Measurements from ENCODE around the gene RENBP. TPM values are rescaled to one million over a fixed set of nuclear protein-coding genes. Genes with fewer than 3 reads are reported as not detected.

The RENBP gene
- total RNA-seq, 8 experiments from 2014 or later, result 5.3 to 46.7 (median 10.6) TPM

DNA sequence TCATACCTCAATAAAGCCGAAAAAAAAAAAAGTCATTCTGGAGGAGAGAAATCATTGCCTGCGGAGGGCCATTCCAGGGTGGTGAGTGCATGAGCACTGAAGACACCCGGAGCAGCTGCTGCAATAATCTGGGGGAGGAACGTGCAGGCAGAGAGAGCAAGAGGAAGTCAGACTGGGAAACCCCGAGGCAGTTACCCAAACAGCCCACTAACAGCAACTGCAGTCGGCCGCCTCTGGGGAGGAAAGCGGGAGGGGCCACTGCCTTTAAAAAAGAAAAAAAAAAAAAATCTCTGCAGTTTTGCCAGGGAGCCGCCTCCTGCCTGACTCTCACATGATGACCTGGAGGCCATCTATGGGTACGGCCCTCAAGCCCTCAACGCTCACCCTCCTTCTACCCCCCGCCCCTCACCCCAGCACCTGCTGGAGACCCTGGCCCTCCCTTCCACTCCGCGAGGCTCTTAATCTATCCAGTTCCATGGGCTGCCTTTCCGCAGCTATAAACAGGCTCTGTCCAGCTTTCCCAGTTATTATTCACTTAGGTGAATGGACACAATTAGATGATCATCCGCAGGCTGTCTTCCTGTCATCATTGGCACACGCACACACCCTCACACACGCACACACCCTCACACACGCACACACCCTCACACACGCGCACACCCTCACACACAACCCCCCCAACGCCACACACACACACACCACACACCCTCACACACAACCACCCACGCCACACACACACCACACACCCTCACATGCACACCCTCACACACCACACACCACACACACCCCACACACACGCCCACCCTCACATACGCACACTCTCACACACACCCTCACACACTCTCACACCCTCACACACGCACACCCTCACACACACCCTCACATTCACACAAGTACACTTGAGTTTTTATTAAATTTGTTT lies 43.4 kb downstream of the RENBP start:
- in situ Hi-C loops (cut with MboI; ENCODE audit: low pct_unique_long_range_greater_than_20kb in 2 of 9, low sequenced_read_pairs in 9 of 9, unreplicated experiment in 9 of 9), result no loop called here
- 0 to 40% (median 17%) methylated on average over 1 to 11 of the region's 26 CpGs; no CpG with 5 or more reads in 4 of the 10 experiments for WGBS, 10 experiments
- ATAC-seq (replicated peaks in 6 of 8), result peak; percentile 86 to 91 (median 88)
- Histone ChIP-seq H3K27ac (peak overlapping the region; percentile 39 to 63), H3K4me1 (replicated peaks in 1 of 2) (peaks cover 16 to 22% of the 10 kb centered on the region in 2 donors), H3K4me3 (no peak overlapping the region)

DNA sequence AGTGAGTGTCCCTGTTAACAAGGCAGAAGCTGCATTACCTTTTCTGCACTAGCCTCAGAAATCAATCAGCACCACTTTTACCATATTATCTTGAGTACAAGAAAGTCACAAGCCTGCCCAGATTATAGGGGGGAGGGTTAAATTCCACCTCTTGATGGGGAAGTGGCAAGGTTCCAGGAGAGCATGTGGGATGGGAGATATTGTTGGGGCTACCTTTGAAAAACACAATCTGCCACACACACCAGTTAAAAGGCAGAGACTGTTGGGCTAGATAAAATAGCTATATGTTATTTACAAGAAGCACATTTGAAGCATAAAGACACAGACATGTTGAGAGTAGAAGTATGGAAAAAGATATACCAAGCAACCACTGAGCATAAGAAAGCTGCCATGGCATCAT lies 46.5 kb downstream of the RENBP start:
- H3K27ac ChIP-seq, result no peak overlapping the region
- in situ Hi-C loops (cut with MboI; ENCODE audit: low pct_unique_long_range_greater_than_20kb in 2 of 9, low sequenced_read_pairs in 9 of 9, unreplicated experiment in 9 of 9), result no loop called here
- H3K4me3 ChIP-seq, result no peak overlapping the region
- peaks cover 16 to 22% of the 10 kb centered on the region in 2 donors for H3K4me1 ChIP-seq (replicated peaks in 1 of 2)
- ATAC-seq (replicated peaks in 6 of 8), result no peak

DNA sequence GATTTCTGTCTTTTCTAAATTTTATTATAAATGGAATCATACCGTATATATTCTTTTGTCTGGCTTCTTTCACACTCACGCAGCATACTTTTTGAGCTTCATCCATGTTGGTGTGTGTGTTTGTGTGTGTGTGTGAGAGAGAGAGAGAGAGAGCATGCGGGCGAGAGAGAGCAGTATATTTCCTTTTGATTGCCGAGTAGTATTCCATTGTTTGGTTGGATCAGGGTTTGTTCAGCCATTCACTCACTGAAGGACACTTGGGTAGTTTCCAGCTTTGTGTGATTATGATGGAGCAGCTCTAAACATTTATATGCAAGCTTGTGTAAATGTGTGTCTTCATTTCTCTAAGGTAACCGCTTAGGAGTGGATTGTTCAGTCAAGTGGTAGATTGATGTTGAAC lies 55.3 kb downstream of the RENBP start:
- 0 to 100% (median 84%) methylated on average over 1 to 4 of the region's 6 CpGs; no CpG with 5 or more reads in 4 of the 10 experiments for WGBS, 10 experiments
- peaks cover 9 to 12% of the 10 kb centered on the region in 2 donors for H3K4me1 ChIP-seq (replicated peaks in 1 of 2)
- H3K27ac ChIP-seq, result no peak overlapping the region
- no peak for ATAC-seq (replicated peaks in 6 of 8)
- in situ Hi-C loops (cut with MboI; ENCODE audit: low pct_unique_long_range_greater_than_20kb in 2 of 9, low sequenced_read_pairs in 9 of 9, unreplicated experiment in 9 of 9), result no loop called here
- no peak overlapping the region for H3K4me3 ChIP-seq

DNA sequence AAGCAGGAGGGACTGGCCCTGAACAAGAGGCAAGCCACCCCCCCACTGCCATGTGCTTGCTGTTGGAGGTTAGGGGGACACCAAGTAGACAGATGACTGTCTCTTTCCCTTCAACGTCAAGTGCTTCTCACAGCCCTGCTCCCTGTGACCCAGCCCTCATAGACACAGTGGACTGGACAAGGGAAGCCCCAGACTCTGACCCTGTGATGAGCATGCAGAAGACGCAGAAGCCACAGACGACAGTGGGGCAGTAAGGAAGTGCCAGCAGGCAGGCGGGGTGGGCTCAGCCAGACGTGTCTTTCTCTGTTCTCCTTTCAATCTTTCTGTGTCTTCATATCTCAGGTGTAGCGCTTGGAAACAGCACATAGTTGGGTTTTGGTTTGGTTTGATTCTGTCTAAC lies 56.1 kb downstream of the RENBP start:
- ATAC-seq (replicated peaks in 6 of 8), result no peak
- WGBS, 10 experiments, result 0 to 100% (median 26%) methylated on average over 1 to 5 of the region's 6 CpGs; no CpG with 5 or more reads in 7 of the 10 experiments

DNA sequence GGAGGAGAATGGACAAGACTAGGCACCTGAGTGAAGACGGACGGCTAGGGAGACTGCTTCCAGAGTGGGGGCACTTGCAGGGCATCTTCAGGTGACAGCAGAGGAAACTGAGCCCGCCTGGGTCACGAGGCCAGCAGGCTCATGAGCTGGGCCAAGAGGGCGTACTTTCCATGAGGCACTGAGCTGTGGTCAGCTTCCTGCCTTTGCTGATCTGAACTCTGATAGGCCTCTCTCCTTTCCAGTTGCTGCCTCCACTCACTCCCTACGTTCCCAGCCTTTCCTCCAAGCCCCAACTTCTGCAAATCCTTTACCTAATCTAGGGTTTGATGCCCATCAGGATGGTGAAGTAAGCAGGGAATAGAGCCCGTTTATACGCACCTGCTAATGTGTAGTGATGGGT lies 57.1 kb downstream of the RENBP start:
- 100% methylated on average over 2 of the region's 8 CpGs; no CpG with 5 or more reads in 9 of the 10 experiments for WGBS, 10 experiments
- ATAC-seq (replicated peaks in 6 of 8), result no peak
- Histone ChIP-seq H3K4me1 (replicated peaks in 1 of 2) (peaks cover 23 to 28% of the 10 kb centered on the region in 2 donors), H3K27ac (no peak overlapping the region), H3K4me3 (no peak overlapping the region)
- in situ Hi-C loops (cut with MboI; ENCODE audit: low pct_unique_long_range_greater_than_20kb in 2 of 9, low sequenced_read_pairs in 9 of 9, unreplicated experiment in 9 of 9), result no loop called here

More for the DNA sequence above, 56.1 kb downstream of the RENBP start:
- H3K4me3 ChIP-seq, result no peak overlapping the region
- H3K4me1 ChIP-seq (replicated peaks in 1 of 2), result peaks cover 14 to 20% of the 10 kb centered on the region in 2 donors
- in situ Hi-C loops (cut with MboI; ENCODE audit: low pct_unique_long_range_greater_than_20kb in 2 of 9, low sequenced_read_pairs in 9 of 9, unreplicated experiment in 9 of 9), result no loop called here
- H3K27ac ChIP-seq, result no peak overlapping the region

DNA sequence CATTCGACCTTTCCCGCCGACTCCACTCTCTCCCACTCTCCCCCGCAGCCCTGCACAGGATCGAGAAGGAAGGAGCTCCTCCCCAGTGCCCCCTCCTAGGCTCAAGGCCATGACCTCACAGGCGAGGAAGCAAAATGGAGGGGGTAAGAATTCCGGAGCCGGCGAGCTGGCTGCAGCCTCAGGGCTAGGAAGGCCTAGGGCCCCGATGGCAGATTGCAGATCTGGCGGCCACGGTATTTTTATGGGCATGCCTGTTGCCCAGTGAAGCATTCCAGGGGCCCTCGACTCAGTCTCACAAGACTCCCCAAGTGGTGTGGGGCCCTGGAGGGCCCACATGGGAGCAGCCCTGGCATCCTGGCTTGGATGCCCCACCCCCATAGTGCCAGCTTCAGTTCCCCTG lies 57.5 kb downstream of the RENBP start:
- in situ Hi-C loops (cut with MboI; ENCODE audit: low pct_unique_long_range_greater_than_20kb in 2 of 9, low sequenced_read_pairs in 9 of 9, unreplicated experiment in 9 of 9), result no loop called here
- H3K4me3 ChIP-seq, result no peak overlapping the region
- no peak for ATAC-seq (replicated peaks in 6 of 8)
- WGBS, 10 experiments, result no CpG with 5 or more reads among the region's 13 CpGs
- H3K27ac ChIP-seq, result peak overlapping the region in 1 of 2 donors; percentile 91
- peaks cover 28 to 33% of the 10 kb centered on the region in 2 donors for H3K4me1 ChIP-seq (replicated peaks in 1 of 2)

DNA sequence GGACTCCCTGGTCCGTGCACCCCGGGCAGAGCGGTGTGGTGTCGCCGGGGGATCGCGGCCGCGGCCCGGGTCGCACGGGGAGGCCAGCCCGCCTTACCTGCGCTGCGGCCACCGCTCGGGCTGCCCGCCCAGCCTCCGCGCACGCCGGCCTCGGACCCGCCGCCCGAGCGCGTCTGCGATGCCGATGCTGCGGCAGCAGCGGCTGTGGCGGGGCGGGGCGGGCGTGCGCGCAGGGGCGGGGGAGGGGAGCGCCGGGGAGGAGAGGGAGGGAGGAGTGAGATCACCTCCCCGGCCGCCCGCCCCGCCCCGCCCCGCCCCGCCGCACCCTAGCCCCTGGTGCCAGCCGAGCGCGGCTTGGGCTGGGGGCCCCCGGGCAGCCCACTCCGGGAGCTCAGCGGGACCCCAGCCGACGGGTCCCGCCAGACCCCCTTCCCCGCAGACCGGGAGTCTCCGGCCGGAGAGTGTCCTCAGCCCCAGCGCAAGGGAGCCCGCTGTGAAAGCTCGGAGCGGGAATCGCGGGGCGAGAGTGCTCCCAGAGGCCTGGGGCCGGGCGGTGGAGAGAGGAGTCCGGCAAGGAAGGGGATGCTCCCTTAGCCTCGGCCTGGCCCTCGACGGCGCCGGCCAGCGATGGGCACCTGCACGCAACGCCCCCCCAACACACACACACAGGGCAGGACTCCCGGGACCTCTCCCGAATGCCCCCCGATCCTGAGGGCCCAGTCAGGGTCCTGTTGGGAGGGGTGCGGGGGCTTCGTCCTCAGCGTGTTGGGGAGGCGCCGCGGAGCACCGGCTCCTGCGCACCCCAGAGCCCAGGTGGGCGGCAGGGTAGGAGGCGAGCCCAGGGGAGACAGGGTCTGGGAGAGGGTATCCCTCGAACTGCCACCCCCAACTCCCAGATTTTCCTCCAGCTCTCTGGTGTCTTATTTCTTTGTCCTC lies 58.2 kb downstream of the RENBP start, which contains the start of gene L1CAM:
TSS of gene L1CAM (minus strand) at position 206 of the 936 bp plus-strand sequence. CDS start 10,337 bp downstream, outside the sequence.
- ATAC-seq (replicated peaks in 6 of 8), result peak; percentile 28 to 69 (median 47)
- peaks cover 35 to 40% of the 10 kb centered on the region in 2 donors for H3K4me1 ChIP-seq (replicated peaks in 1 of 2)
- peak within 1 kb of the TSS; percentile 54 to 93 (median 66) for H3K4me3 ChIP-seq
- 0% methylated on average over 1 to 2 of the region's 94 CpGs; no CpG with 5 or more reads in 8 of the 10 experiments for whole genome bisulfite sequencing, 10 experiments
- in situ Hi-C loops (cut with MboI; ENCODE audit: low pct_unique_long_range_greater_than_20kb in 2 of 9, low sequenced_read_pairs in 9 of 9, unreplicated experiment in 9 of 9), result no loop called here
- H3K27ac ChIP-seq, result peak within 1 kb of the TSS; percentile 85 to 91

Other genes starting within 250 kb of the RENBP start
- gene BCAP31, start 220.3 kb downstream of the RENBP start, total RNA-seq, result 100 to 1,000 TPM in 3 of 8 experiments, 10 to 100 TPM in 5; 70.0 to 239 (median 86.4) TPM
- 1 to 10 TPM; 3.4 to 6.8 (median 3.6) TPM for gene ABCD1, start 219.8 kb downstream of the RENBP start, total RNA-seq
- gene PLXNB3, start 180.4 kb downstream of the RENBP start, total RNA-seq, result 1 to 10 TPM in 4 of 8 experiments, under 1 TPM in 4; 0.62 to 4.3 (median 1.2) TPM
- 1 to 10 TPM in 4 of 8 experiments, under 1 TPM in 4; 0.51 to 5.0 (median 0.93) TPM for gene SRPK3, start 163.6 kb downstream of the RENBP start, total RNA-seq
- 10 to 100 TPM; 32.2 to 69.3 (median 42.6) TPM for gene IDH3G, start 150.3 kb downstream of the RENBP start, total RNA-seq
- gene SSR4, start 150.0 kb downstream of the RENBP start, total RNA-seq, result 100 to 1,000 TPM; 327 to 910 (median 415) TPM
- gene PDZD4, start 114.1 kb downstream of the RENBP start, total RNA-seq, result 100 to 1,000 TPM in 1 of 8 experiments, 10 to 100 TPM in 4, under 1 TPM in 3; 0.09 to 103 (median 57.4) TPM
- 100 to 1,000 TPM in 4 of 8 experiments, 10 to 100 TPM in 1, 1 to 10 TPM in 2, under 1 TPM in 1; 0.87 to 147 (median 96.4) TPM for gene L1CAM, start 58.5 kb downstream of the RENBP start, total RNA-seq
- 1 to 10 TPM in 1 of 8 experiments, under 1 TPM in 4, not detected in 3; 0.11 to 1.4 (median 0.19) TPM for gene AVPR2, start 40.0 kb downstream of the RENBP start, total RNA-seq
- 10 to 100 TPM in 1 of 8 experiments, 1 to 10 TPM in 6, not detected in 1; 1.6 to 21.7 (median 2.9) TPM for gene ARHGAP4, start 18.4 kb downstream of the RENBP start, total RNA-seq
- 100 to 1,000 TPM in 2 of 8 experiments, 10 to 100 TPM in 6; 48.3 to 121 (median 71.4) TPM for gene NAA10, start 9.6 kb downstream of the RENBP start, total RNA-seq
- 10 to 100 TPM; 11.8 to 52.2 (median 21.4) TPM for gene HCFC1, start 27.2 kb upstream of the RENBP start, total RNA-seq
- 1 to 10 TPM; 2.7 to 9.5 (median 4.7) TPM for gene TMEM187, start 28.1 kb upstream of the RENBP start, total RNA-seq
- gene IRAK1, start 75.3 kb upstream of the RENBP start, total RNA-seq, result 10 to 100 TPM in 7 of 8 experiments, 1 to 10 TPM in 1; 2.7 to 52.9 (median 21.7) TPM
- gene MECP2, start 153.1 kb upstream of the RENBP start, total RNA-seq, result 10 to 100 TPM; 23.2 to 65.0 (median 25.3) TPM
- gene OPN1LW, start 199.6 kb upstream of the RENBP start, total RNA-seq, result not detected
- gene OPN1MW, start 238.0 kb upstream of the RENBP start, total RNA-seq, result not detected

Measured in motor neuron (in vitro differentiated cells).